GM12864 (cell line): Measurements from ENCODE around the gene RGS2.

Experiments used
- DNase-seq: peaks from one replicate; pipeline ENCODE4 v3.0.0-alpha.2; 2011; ENCODE audit warnings: low read depth
- H3K4me3 ChIP-seq: 2 replicates; pipeline ENCODE4 v1.5.1; 2011; ENCODE audit warnings: mild to moderate bottlenecking, low read depth, low read length, control low read depth
- CTCF ChIP-seq: IDR thresholded peaks from 2 replicates; pipeline ENCODE4 v1.5.1; 2011; ENCODE audit warnings: low read depth, mild to moderate bottlenecking, moderate library complexity, low read length, control low read depth, inconsistent platforms; ENCODE audit errors: missing control alignments

Gene RGS2

GRCh38 chr1:192858456-192858855 lies 49.6 kb downstream of the RGS2 start:
- DNase-seq, result no peak
- no peak for TF ChIP-seq CTCF
- H3K4me3 ChIP-seq, result no peak overlapping the region

GRCh38 chr1:192859808-192860207 lies 51.0 kb downstream of the RGS2 start:
- TF ChIP-seq CTCF, result no peak
- no peak overlapping the region for H3K4me3 ChIP-seq
- DNase-seq, result no peak

- no peak for TF ChIP-seq CTCF
- no peak overlapping the region for H3K4me3 ChIP-seq
- DNase-seq, result no peak
Measured at GRCh38 chr1:192860478-192861185, 51.8 kb downstream of the RGS2 start.

GRCh38 chr1:192861860-192862259 lies 53.0 kb downstream of the RGS2 start:
- no peak for TF ChIP-seq CTCF
- H3K4me3 ChIP-seq, result no peak overlapping the region
- DNase-seq, result no peak
